CD4-positive, alpha-beta T cell (primary cell): Measurements from ENCODE around the gene DFFB. TPM values are rescaled to one million over a fixed set of nuclear protein-coding genes. Genes with fewer than 3 reads are reported as not detected.

ENCODE experiments used
- ATAC-seq: fragments of 200-7000 bp; cut with Tn5 transposase; one replicate; pipeline ENCODE4 v1.10.0; 2022; ENCODE audit warnings: mild to moderate bottlenecking; ENCODE audit not compliant: poor library complexity
- CTCF ChIA-PET: fragments of 350-600 bp; sonication (Branson Sonifier 250); formaldehyde crosslinking; loops from one replicate; lab custom pipeline; 2021; ENCODE audit warnings: antibody characterized with exemption, inconsistent platforms; lab: Charles Lee
- POLR2A ChIA-PET: fragments of 350-600 bp; sonication (Branson Sonifier 250); formaldehyde crosslinking; loops from one replicate; lab custom pipeline; 2021; ENCODE audit warnings: antibody characterized with exemption, inconsistent platforms; lab: Charles Lee
- DNase-seq, 14 experiments: peaks; one replicate each; pipeline ENCODE4 v3.0.0-alpha.2; 2013 to 2020; ENCODE audit warnings: mixed read lengths in 2 of 14
- H3K27ac ChIP-seq, 2 donors: one replicate each; pipeline versions ENCODE4 v1.5.1 to v1.7.0; 2013; ENCODE audit warnings: low read length in 2 of 2, low read depth in 1 of 2, mild to moderate bottlenecking in 1 of 2
- H3K27me3 ChIP-seq, 2 experiments: 1 replicate in 1 of 2; 2 replicates in 1 of 2; pipeline versions ENCODE4 v1.6.1 to v1.7.0; 2013; ENCODE audit warnings: low read length in 2 of 2, control low read depth in 1 of 2, mild to moderate bottlenecking in 1 of 2, moderate library complexity in 1 of 2; ENCODE audit not compliant: insufficient read depth in 2 of 2, control insufficient read depth in 1 of 2
- H3K36me3 ChIP-seq: one replicate; pipeline ENCODE4 v1.6.1; 2013; ENCODE audit warnings: low read length, control low read depth; ENCODE audit not compliant: insufficient read depth
- H3K4me1 ChIP-seq: one replicate; pipeline ENCODE4 v1.6.1; 2013; ENCODE audit warnings: low read length, control low read depth; ENCODE audit not compliant: insufficient read depth
- H3K4me3 ChIP-seq: one replicate; pipeline ENCODE4 v1.5.1; 2013; ENCODE audit warnings: mild to moderate bottlenecking, low read length, moderate library complexity
- H3K9me3 ChIP-seq, 2 experiments: 1 replicate in 1 of 2; 2 replicates in 1 of 2; pipeline versions ENCODE4 v1.6.1 to v1.7.0; 2013; ENCODE audit warnings: low read length in 2 of 2, mild to moderate bottlenecking in 2 of 2, control low read depth in 1 of 2, moderate library complexity in 1 of 2; ENCODE audit not compliant: control insufficient read depth in 1 of 2, insufficient read depth in 1 of 2
- H3K27ac Mint-ChIP-seq: one replicate; pipeline ENCODE4 v1.8.0; 2020; ENCODE audit warnings: mixed read lengths
- H3K27me3 Mint-ChIP-seq: one replicate; pipeline ENCODE4 v1.8.0; 2021; ENCODE audit warnings: mixed read lengths
- H3K36me3 Mint-ChIP-seq: one replicate; pipeline ENCODE4 v1.8.0; 2021; ENCODE audit warnings: low read depth, mixed read lengths
- H3K4me1 Mint-ChIP-seq: one replicate; pipeline ENCODE4 v1.8.0; 2021; ENCODE audit warnings: low read depth, mixed read lengths
- H3K4me3 Mint-ChIP-seq: one replicate; pipeline ENCODE4 v1.8.0; 2020; ENCODE audit warnings: mild to moderate bottlenecking, mixed read lengths
- H3K9me3 Mint-ChIP-seq: one replicate; pipeline ENCODE4 v1.8.0; 2020; ENCODE audit warnings: mixed read lengths
- CTCF ChIP-seq: fragments of 200-600 bp; IDR thresholded peaks from one replicate; pipeline ENCODE4 v1.8.0; 2022; ENCODE audit warnings: antibody characterized with exemption, mild to moderate bottlenecking
- intact Hi-C, 2 experiments: fragments of 100-400 bp; cut with DNase I in 1 of 2; cut with micrococcal nuclease in 1 of 2; formaldehyde crosslinking; loops; one replicate each; pipeline versions ENCODE4 v1.15.1 to v1.9.0; 2023 to 2025; cut with DNase I, micrococcal nuclease
- total RNA-seq, 174 experiments: library from RNA in 2 of 174; stranded (reverse) in 2 of 174; gene quantifications; one replicate each; pipeline ENCODE4 v1.2.3 and lab custom pipeline; 2021 to 2026

Gene DFFB
- total RNA-seq, 2 experiments from 2014 or later: 6.7 to 6.8 TPM

GRCh38 chr1:3883194-3883925, 26.1 kb downstream of the DFFB start:
- peak; percentile 78 for ATAC-seq
- CTCF ChIA-PET: no interaction called here

GRCh38 chr1:3884966-3885365, 27.7 kb downstream of the DFFB start:
- Mint-ChIP-seq H3K27ac (no peak overlapping the region), H3K36me3 (peaks cover 78% of the 10 kb centered on the region), H3K9me3 (no peaks in the 10 kb centered on the region), H3K27me3 (no peaks in the 10 kb centered on the region), H3K4me1 (peaks cover 8% of the 10 kb centered on the region), H3K4me3 (no peak overlapping the region)
- TF ChIP-seq CTCF: no peak
- intact Hi-C loops: no loop called here
- Histone ChIP-seq H3K4me3 (no peak overlapping the region), H3K27ac (no peak overlapping the region), H3K36me3 (peaks cover 55% of the 10 kb centered on the region), H3K4me1 (peaks cover 8% of the 10 kb centered on the region), H3K9me3 (no peaks in the 10 kb centered on the region), H3K27me3 (no peaks in the 10 kb centered on the region)
- ATAC-seq (no peak), DNase-seq (no peak)
- ChIA-PET POLR2A (no interaction called here), CTCF (interaction anchor here (1.1 kb wide), 1 partner anchor 28 kb away, joined by 3 read pairs; the partner anchor contains the start of gene DFFB)

More at GRCh38 chr1:3883194-3883925, 26.1 kb downstream of the DFFB start:
- H3K9me3 Mint-ChIP-seq: no peaks in the 10 kb centered on the region
- no peaks in the 10 kb centered on the region for H3K27me3 Mint-ChIP-seq
- H3K4me3 Mint-ChIP-seq: no peak overlapping the region
- Histone ChIP-seq H3K4me3 (no peak overlapping the region), H3K27me3 (no peaks in the 10 kb centered on the region), H3K27ac (peak overlapping the region in 1 of 2 donors; percentile 30), H3K36me3 (peaks cover 61% of the 10 kb centered on the region), H3K9me3 (peaks cover 5 to 7% of the 10 kb centered on the region in 2 experiments), H3K4me1 (peaks cover 6% of the 10 kb centered on the region)
- TF ChIP-seq CTCF: no peak
- intact Hi-C loops: no loop called here
- H3K27ac Mint-ChIP-seq: peak overlapping the region; percentile 43
- POLR2A ChIA-PET: no interaction called here
- H3K36me3 Mint-ChIP-seq: peaks cover 82% of the 10 kb centered on the region
- peaks cover 5% of the 10 kb centered on the region for H3K4me1 Mint-ChIP-seq
- peak in 3 of 14 experiments; percentile 59 to 75 (median 66) for DNase-seq

GRCh38 chr1:3885611-3886010, 28.3 kb downstream of the DFFB start:
- ATAC-seq (no peak), DNase-seq (no peak)
- Histone ChIP-seq H3K27me3 (no peaks in the 10 kb centered on the region), H3K4me3 (no peak overlapping the region), H3K4me1 (peaks cover 14% of the 10 kb centered on the region), H3K36me3 (peaks cover 55% of the 10 kb centered on the region), H3K9me3 (no peaks in the 10 kb centered on the region), H3K27ac (no peak overlapping the region)
- CTCF ChIA-PET: interaction anchor here (1.1 kb wide), 1 partner anchor 28 kb away, joined by 3 read pairs; the partner anchor contains the start of gene DFFB
- peaks cover 12% of the 10 kb centered on the region for H3K4me1 Mint-ChIP-seq
- no peak for TF ChIP-seq CTCF
- H3K27ac Mint-ChIP-seq: no peak overlapping the region
- no peaks in the 10 kb centered on the region for H3K27me3 Mint-ChIP-seq
- intact Hi-C loops: no loop called here
- H3K36me3 Mint-ChIP-seq: peaks cover 80% of the 10 kb centered on the region
- H3K4me3 Mint-ChIP-seq: no peak overlapping the region
- no peaks in the 10 kb centered on the region for H3K9me3 Mint-ChIP-seq
- POLR2A ChIA-PET: no interaction called here
